Limb (tissue), 2 donors: ENCODE data around the gene ARHGAP28.
"Not testable (repeated sequence)": the region's sequence is repeated elsewhere in the genome, so short reads cannot be mapped to it uniquely, and the experiment has no call there.

Experiments used
- DNase-seq, 2 donors: peaks; one replicate each; pipeline ENCODE4 v3.0.0-alpha.2; 2016; ENCODE audit errors: extremely low spot score in 2 of 2

ARHGAP28 gene

GRCh38 chr18:6773777-6774176 is 44.3 kb downstream of the ARHGAP28 start:
- no peak for DNase-seq

- DNase-seq, result no peak
These were observed 45.7 kb downstream of the ARHGAP28 start for GRCh38 chr18:6775237-6775636.

- DNase-seq, result no peak
These were observed 46.2 kb downstream of the ARHGAP28 start for GRCh38 chr18:6775702-6776101.

- peak; percentile 61 to 90 for DNase-seq
These were observed 46.7 kb downstream of the ARHGAP28 start for GRCh38 chr18:6776188-6776587.

DNA sequence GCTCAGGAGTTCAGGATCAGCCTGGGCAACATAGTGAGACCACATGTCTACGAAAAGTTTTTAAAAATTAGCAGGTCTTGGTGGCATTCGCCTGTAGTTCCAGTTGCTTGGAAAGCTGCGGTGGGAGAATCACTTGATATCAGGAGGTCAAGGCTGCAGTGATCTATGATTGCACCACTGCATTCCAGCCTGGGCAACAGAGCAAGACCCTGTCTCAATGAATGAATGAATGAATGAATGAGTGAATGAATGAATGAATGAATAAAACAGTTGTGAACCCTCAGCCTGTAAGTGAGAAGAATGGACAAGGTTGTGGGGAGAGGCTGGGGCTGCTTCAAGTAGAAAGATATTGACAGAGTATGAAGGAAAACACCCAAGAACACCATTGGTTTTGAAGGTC is 48.0 kb downstream of the ARHGAP28 start:
- no peak for DNase-seq

GRCh38 chr18:6778459-6779247 is 49.1 kb downstream of the ARHGAP28 start:
- no peak for DNase-seq

DNA sequence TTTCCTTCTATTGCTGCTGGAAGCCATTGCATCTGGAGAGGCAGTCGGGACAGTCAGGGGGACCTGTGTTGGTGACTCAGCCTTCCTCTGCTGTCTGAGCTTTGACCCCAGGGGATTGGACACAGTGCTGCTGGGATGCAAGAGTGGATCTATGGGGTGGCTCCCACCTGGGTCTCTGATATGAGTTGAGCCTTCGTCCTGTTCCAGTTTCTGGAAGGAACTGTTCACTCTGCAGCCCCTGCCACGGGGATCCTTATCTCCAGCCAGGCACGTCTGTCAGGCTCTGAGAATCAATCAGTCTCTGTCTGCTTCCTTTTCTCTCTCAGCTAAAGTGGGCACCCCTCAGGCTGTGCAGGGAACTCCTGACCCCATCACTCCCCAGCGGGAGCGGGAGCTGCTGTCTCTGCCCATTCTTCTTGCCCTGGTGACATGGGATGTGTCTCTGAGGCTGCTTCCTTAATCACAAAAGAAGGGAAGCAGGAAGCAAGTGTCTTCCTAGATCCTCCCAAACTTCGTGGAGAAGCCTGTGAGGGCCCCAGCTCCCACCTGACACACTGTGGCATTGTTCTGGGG is 51.7 kb downstream of the ARHGAP28 start:
- DNase-seq, result no peak

- no peak for DNase-seq
These were observed 52.3 kb downstream of the ARHGAP28 start for GRCh38 chr18:6781796-6782195.

DNA sequence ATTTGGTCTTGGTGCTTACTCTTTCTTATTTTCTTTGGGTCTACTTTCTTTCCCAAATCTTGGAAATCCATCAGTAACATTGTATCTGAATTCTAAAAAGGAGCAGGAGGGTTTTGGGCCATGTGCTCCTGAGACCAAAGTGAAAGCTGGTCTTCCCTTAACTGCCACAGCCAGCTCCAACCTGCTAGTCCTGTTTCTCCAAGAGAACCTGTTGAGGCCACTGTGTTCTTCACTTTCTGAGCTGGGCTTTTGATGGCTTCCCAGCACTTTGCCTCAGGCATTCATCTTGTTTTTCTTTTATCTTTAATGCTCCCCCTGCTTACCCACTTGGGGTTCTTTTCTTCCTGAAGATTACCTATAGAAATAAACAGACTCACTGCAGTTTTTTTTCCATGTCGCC is 53.3 kb downstream of the ARHGAP28 start:
- DNase-seq, result no peak

- DNase-seq, result no peak
These were observed 54.5 kb downstream of the ARHGAP28 start for GRCh38 chr18:6784046-6784445.

GRCh38 chr18:6785001-6785400 is 55.5 kb downstream of the ARHGAP28 start:
- no peak for DNase-seq

DNA sequence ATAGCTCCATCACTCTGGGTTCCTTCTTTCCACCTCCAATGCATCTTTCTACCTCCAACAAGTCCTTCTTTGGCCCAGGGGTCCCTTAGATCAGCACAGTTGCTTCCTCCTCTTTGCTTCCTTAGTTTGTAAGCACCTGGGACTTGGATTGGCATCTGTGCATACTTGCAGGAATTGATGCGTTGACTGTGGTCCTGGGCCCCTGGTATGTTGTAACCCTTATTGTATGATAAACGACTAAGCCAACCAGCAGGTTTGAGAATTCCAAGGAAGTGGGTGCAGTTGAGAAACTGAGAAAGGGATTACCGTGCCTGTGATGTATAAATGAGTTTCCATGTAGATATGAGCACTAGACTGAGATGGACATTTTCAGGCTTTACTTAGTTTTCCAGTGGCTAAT is 55.9 kb downstream of the ARHGAP28 start:
- DNase-seq, result no peak

GRCh38 chr18:6792391-6792790 is 62.9 kb downstream of the ARHGAP28 start:
- no peak for DNase-seq

DNA sequence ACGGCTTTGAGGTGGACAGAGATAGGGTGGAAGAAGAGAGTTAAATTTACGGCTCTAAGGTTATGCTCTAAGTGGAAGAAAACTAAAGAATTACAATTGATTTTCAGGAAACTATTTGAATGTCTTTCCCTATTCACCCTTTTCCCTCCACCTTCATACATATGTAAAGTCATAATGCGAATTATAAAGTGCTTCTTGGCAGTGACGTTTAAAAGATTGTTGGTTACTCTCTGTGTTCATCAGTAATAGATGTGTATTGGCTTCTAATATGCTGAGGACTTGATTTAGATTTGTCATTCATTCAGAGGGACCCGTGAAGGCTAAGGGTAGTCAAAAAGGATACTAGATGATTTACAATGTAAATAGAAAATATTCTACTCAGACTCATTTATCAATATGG is 63.9 kb downstream of the ARHGAP28 start:
- DNase-seq, result no peak

GRCh38 chr18:6793986-6794385 is 64.5 kb downstream of the ARHGAP28 start:
- no peak for DNase-seq

DNA sequence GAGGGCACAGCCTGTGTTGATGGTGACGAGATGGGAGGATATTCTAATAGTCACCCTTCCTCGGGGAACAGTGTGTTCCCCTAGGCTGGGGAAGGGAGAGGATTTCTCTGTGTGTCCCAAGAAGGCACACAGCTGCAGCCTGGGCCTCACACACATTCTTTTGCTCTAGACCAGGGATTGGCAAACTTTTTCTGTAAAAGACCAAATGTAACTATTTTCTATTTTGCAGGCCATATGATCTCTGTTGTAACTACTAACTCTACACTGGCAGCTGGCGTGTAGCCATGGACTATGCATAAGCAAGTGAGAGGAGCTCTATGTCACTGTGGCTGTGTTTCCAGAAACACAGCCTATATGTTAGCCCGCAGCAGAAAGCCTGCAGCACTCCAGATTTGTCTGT is 65.8 kb downstream of the ARHGAP28 start:
- peak; percentile 45 to 65 for DNase-seq

GRCh38 chr18:6796511-6796910 is 67.0 kb downstream of the ARHGAP28 start:
- no peak for DNase-seq

GRCh38 chr18:6797171-6797570 is 67.7 kb downstream of the ARHGAP28 start:
- DNase-seq, result peak in 1 of 2 donors; percentile 35

DNA sequence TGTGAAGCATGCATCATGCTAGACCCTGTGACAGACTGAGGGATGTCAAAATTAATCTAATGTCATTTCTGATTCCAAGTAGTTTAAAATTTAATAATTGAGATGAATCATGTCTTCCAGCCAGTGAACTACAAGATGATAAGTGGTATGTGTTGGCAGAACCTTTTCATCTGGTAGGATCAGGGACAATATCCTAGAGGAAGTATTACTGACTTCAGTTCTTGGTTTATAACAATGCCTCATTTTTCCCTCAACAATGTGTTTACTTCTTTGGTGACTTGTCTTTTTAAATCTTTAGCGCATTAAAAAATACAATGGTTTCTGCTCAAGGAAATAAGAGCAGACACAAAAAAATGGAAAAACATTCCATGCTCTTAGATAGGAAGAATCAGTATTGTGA is 69.4 kb downstream of the ARHGAP28 start:
- DNase-seq, result no peak

- DNase-seq, result not testable (repeated sequence)
These were observed 70.8 kb downstream of the ARHGAP28 start for GRCh38 chr18:6800309-6800708.

GRCh38 chr18:6807515-6808257 is 78.2 kb downstream of the ARHGAP28 start:
- DNase-seq, result no peak

- no peak for DNase-seq
These were observed 80.7 kb downstream of the ARHGAP28 start for GRCh38 chr18:6810191-6810590.

- no peak for DNase-seq
These were observed 82.3 kb downstream of the ARHGAP28 start for GRCh38 chr18:6811816-6812215.
